ENCODE measurements around the gene DIO1. TPM values are rescaled to one million over a fixed set of nuclear protein-coding genes. Genes with fewer than 3 reads are reported as not detected.
A peak's percentile ranks its signal among the peaks of the same experiment; 100 is the strongest.

The DIO1 gene
- total and polyA plus RNA-seq, 9 of the 15 experiments (the other 6 are each of a cell fraction or from before 2014, with no cell fraction given), result not detected

GRCh38 chr1:53957194-53957818 lies 63.3 kb downstream of the DIO1 start (continued):
- TF ChIP-seq ZBTB2 (IDR thresholded peaks at IDR 0.05), result no peak

GRCh38 chr1:53959664-53960250 lies 65.8 kb downstream of the DIO1 start:
- Histone ChIP-seq H3K79me2 (ENCODE audit: control insufficient read depth, insufficient read depth, low read length) (peaks cover 3% of the 10 kb centered on the region; the same call in 1 of the 3 replicates), H3K4me1 (replicated peaks in 1 of 2; ENCODE audit: control insufficient read depth in 2 of 2, insufficient read depth in 2 of 2, low read length in 2 of 2) (peaks cover 0 to 28% of the 10 kb centered on the region in 2 experiments; a peak in 3 of 5 replicates), H3K4me2 (ENCODE audit: insufficient read depth, low read length) (no peak overlapping the region), H3K4me3 (no peak overlapping the region), H4K20me1 (replicated peaks; ENCODE audit: control insufficient read depth, insufficient read depth, low read length) (no peaks in the 10 kb centered on the region; the same call in 1 of the 2 replicates), H3K27me3 (ENCODE audit: control insufficient read depth in 2 of 2, insufficient read depth in 2 of 2, low read length in 2 of 2) (no peaks in the 10 kb centered on the region), H3K27ac (ENCODE audit: extremely low read depth, low read depth, low read length) (no peak overlapping the region), H3K9me3 (replicated peaks; ENCODE audit: control insufficient read depth, insufficient read depth, low read depth, low read length) (no peaks in the 10 kb centered on the region), H3K9ac (ENCODE audit: insufficient read depth in 1 of 2, low read depth in 2 of 2, low read length in 2 of 2) (no peak overlapping the region), H3K9me1 (ENCODE audit: control insufficient read depth, insufficient read depth, low read length) (no peaks in the 10 kb centered on the region), H3K36me3 (ENCODE audit: control insufficient read depth, insufficient read depth, low read length) (peaks cover 80% of the 10 kb centered on the region), H2AFZ (ENCODE audit: low read depth, low read length) (no peak overlapping the region)
- ChIA-PET CTCF (ENCODE audit: low intra/inter-chr PET ratio) (interaction anchor here (0.6 to 2.8 kb wide), 11 partner anchors 10 to 315 kb away, joined by 3 to 18 read pairs (median 4); no protein-coding TSS in a partner anchor), POLR2A (interaction anchor here (0.8 to 1.5 kb wide), 6 partner anchors 10 to 99 kb away, joined by 3 to 9 read pairs (median 3); no protein-coding TSS in a partner anchor)
- FAIRE-seq, result no peak
- in situ Hi-C loops (cut with MboI), result loop anchor here (5.0 kb wide), 1 partner anchor 77 kb away; no protein-coding TSS in a partner anchor
- intact Hi-C loops (cut with micrococcal nuclease), result loop anchor here (1.0 to 10.0 kb wide), 2 partner anchors 98 to 195 kb away; no protein-coding TSS in a partner anchor
- peak; percentile 76 for ATAC-seq
- peak in 3 of 4 experiments; percentile 35 to 45 (median 43) for DNase-seq (ENCODE audit: extremely low read depth in 1 of 4, low spot score in 3 of 4)
- no TSS peak for BruUV-seq (replicated peaks)
- TF ChIP-seq RNF2 (IDR thresholded peaks at IDR 0.05), result no peak
- peak; percentile 60 for TF ChIP-seq DEAF1 (CRISPR knock-in tag; IDR thresholded peaks at IDR 0.05)
- TF ChIP-seq E4F1 (CRISPR knock-in tag; IDR thresholded peaks at IDR 0.05; ENCODE audit: borderline replicate concordance), result no peak
- no peak for TF ChIP-seq NFATC3 (IDR thresholded peaks at IDR 0.05)
- TF ChIP-seq ZNF184 (CRISPR knock-in tag; IDR thresholded peaks at IDR 0.05), result no peak
- TF ChIP-seq CTCF (IDR thresholded peaks at IDR 0.05 in 2 of 3, conservative IDR thresholded peaks at IDR 0.05 in 1 of 3; ENCODE audit: insufficient read depth in 2 of 3, low read depth in 1 of 3, low read length in 3 of 3), result peak; percentile 64 to 87 (median 87); a peak in 5 of 6 replicates
- no peak for TF ChIP-seq MAFK (IDR thresholded peaks at IDR 0.05; ENCODE audit: low read length)
- no peak for TF ChIP-seq TBL1XR1 (IDR thresholded peaks at IDR 0.05; ENCODE audit: low read length in 2 of 2)
- no peak for TF ChIP-seq ZBTB43 (CRISPR knock-in tag; IDR thresholded peaks at IDR 0.05)
